Measurements from ENCODE around the gene CLNK.

- TF ChIP-seq JUND (IDR thresholded peaks at IDR 0.05) (no peak), CTCF (IDR thresholded peaks at IDR 0.05 in 2 of 3, conservative IDR thresholded peaks at IDR 0.05 in 1 of 3; ENCODE audit: borderline replicate concordance in 1 of 3, insufficient read depth in 1 of 3, low read depth in 2 of 3, low read length in 2 of 3) (no peak), MAX (IDR thresholded peaks at IDR 0.05) (no peak), SRF (IDR thresholded peaks at IDR 0.05; ENCODE audit: low read depth) (no peak), ELF1 (IDR thresholded peaks at IDR 0.05; ENCODE audit: borderline replicate concordance, low read depth) (no peak), REST (IDR thresholded peaks at IDR 0.05; ENCODE audit: low read depth) (no peak), TCF7L2 (IDR thresholded peaks at IDR 0.05; ENCODE audit: borderline replicate concordance, extremely low read depth, insufficient read depth, insufficient read length) (no peak), EZH2phosphoT487 (IDR thresholded peaks at IDR 0.05; ENCODE audit: borderline replicate concordance) (no peak), SP1 (IDR thresholded peaks at IDR 0.05; ENCODE audit: low read depth) (no peak), EZH2 (IDR thresholded peaks at IDR 0.05) (no peak)
These were observed 48.4 kb upstream of the CLNK start for GRCh38 chr4:10732914-10733415.

Data from HCT116 (cell line).